Measurements from ENCODE around the gene PPARG. TPM values are rescaled to one million over a fixed set of nuclear protein-coding genes. Genes with fewer than 3 reads are reported as not detected.
"Not testable (repeated sequence)": the region's sequence is repeated elsewhere in the genome, so short reads cannot be mapped to it uniquely, and the experiment has no call there.

The PPARG gene
- total RNA-seq, 5 donors from 2014 or later (not counting 1 experiment from before 2014, with no cell fraction given): 0.35 to 0.69 (median 0.63) TPM; not detected in 2

GRCh38 chr3:12456441-12456840 is 167.6 kb downstream of the PPARG start:
- no peaks in the 10 kb centered on the region for H3K36me3 ChIP-seq (ENCODE audit: control insufficient read depth in 2 of 2, extremely low read depth in 1 of 2, insufficient read depth in 1 of 2, low read length in 1 of 2)
- WGBS (ENCODE audit: insufficient coverage): 57% methylated on average over 1 of the region's 3 CpGs
- Mint-ChIP-seq H3K36me3 (no peaks in the 10 kb centered on the region), H3K4me1 (peaks cover 0 to 2% (median 0%) of the 10 kb centered on the region in 3 donors), H3K27me3 (no peaks in the 10 kb centered on the region), H3K4me3 (no peak overlapping the region), H3K27ac (no peak overlapping the region), H3K9me3 (no peaks in the 10 kb centered on the region)
- POLR2A ChIA-PET: no interaction called here
- H3K9me3 ChIP-seq: no peaks in the 10 kb centered on the region
- DNase-seq: no peak
- peaks cover 0 to 2% of the 10 kb centered on the region in 2 experiments for H3K27me3 ChIP-seq (replicated peaks in 1 of 2; ENCODE audit: control insufficient read depth in 2 of 2, extremely low read depth in 1 of 2, insufficient read depth in 2 of 2, low read length in 1 of 2)
- H3K4me1 ChIP-seq (ENCODE audit: control insufficient read depth in 1 of 2, extremely low read depth in 1 of 2, insufficient read depth in 2 of 2, low read length in 2 of 2): no peaks in the 10 kb centered on the region
- H3K4me3 ChIP-seq (ENCODE audit: control insufficient read depth in 1 of 2, extremely low read depth in 1 of 2, low read length in 1 of 2): no peak overlapping the region
- ATAC-seq (replicated peaks in 1 of 4): no peak
- H3K27ac ChIP-seq (ENCODE audit: low read length): no peak overlapping the region
- CTCF ChIA-PET: no interaction called here

DNA sequence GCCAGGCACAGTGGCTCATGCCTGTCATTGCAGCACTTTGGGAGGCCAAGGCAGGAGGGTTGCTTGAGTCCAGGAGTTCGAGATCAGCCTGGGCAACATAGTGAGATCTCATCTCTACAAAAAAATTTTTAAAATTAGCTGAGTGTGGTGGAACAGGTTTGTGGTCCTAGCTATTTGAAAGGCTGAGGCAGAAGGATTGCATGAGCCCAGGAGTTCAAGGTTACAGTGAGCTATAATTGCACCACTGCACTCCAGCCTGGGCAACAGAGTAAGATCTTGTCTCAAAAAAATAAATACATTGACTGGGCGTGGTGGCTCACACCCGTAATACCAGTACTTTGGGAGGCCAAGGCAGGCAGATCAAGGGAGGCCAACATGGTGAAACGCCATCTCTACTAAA is 168.5 kb downstream of the PPARG start:
- H3K4me1 Mint-ChIP-seq; H3K27ac ChIP-seq (ENCODE audit: low read length); ATAC-seq (replicated peaks in 1 of 4); H3K4me3 ChIP-seq (ENCODE audit: control insufficient read depth in 1 of 2, extremely low read depth in 1 of 2, low read length in 1 of 2); H3K27ac Mint-ChIP-seq; CTCF ChIA-PET; DNase-seq; H3K9me3 Mint-ChIP-seq; H3K36me3 Mint-ChIP-seq; H3K4me3 Mint-ChIP-seq; H3K9me3 ChIP-seq; H3K36me3 ChIP-seq (ENCODE audit: control insufficient read depth in 2 of 2, extremely low read depth in 1 of 2, insufficient read depth in 1 of 2, low read length in 1 of 2); POLR2A ChIA-PET; H3K4me1 ChIP-seq (ENCODE audit: control insufficient read depth in 1 of 2, extremely low read depth in 1 of 2, insufficient read depth in 2 of 2, low read length in 2 of 2); H3K27me3 ChIP-seq (replicated peaks in 1 of 2; ENCODE audit: control insufficient read depth in 2 of 2, extremely low read depth in 1 of 2, insufficient read depth in 2 of 2, low read length in 1 of 2); H3K27me3 Mint-ChIP-seq: not testable (repeated sequence)
- 100% methylated on average over 1 of the region's 4 CpGs for WGBS (ENCODE audit: insufficient coverage)

DNA sequence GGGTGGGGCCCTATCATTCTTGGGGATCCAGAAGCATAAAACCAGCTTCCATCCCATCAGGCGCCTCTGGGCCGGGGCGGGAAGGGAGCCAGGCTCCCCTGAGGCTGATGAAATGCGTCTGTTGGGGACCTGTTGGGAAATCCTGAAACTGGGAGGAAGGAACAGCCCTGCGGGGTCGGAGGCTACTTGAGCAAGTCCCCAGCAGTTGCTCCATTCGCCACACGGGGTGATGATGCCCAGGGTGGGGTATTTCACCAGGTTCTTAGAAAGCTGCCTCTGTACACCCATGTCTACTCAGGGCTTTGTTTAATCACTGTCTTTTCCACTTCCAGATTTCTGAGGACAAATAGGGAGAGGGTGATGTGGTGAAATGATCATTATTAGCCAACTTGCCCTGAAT is 170.0 kb downstream of the PPARG start:
- ChIA-PET POLR2A (no interaction called here), CTCF (no interaction called here)
- peaks cover 0 to 2% of the 10 kb centered on the region in 2 experiments for H3K27me3 ChIP-seq (replicated peaks in 1 of 2; ENCODE audit: control insufficient read depth in 2 of 2, extremely low read depth in 1 of 2, insufficient read depth in 2 of 2, low read length in 1 of 2)
- no peaks in the 10 kb centered on the region for H3K9me3 ChIP-seq
- H3K4me3 Mint-ChIP-seq: no peak overlapping the region
- ATAC-seq (replicated peaks in 1 of 4): no peak
- no peaks in the 10 kb centered on the region for H3K36me3 Mint-ChIP-seq
- no peak overlapping the region for H3K4me3 ChIP-seq (ENCODE audit: control insufficient read depth in 1 of 2, extremely low read depth in 1 of 2, low read length in 1 of 2)
- DNase-seq: peak in 1 of 35 experiments; percentile 11
- WGBS (ENCODE audit: insufficient coverage): 88% methylated on average over 5 of the region's 8 CpGs
- peaks cover 9 to 11% (median 10%) of the 10 kb centered on the region in 3 donors for H3K4me1 Mint-ChIP-seq
- no peaks in the 10 kb centered on the region for H3K27me3 Mint-ChIP-seq
- no peaks in the 10 kb centered on the region for H3K36me3 ChIP-seq (ENCODE audit: control insufficient read depth in 2 of 2, extremely low read depth in 1 of 2, insufficient read depth in 1 of 2, low read length in 1 of 2)
- no peak overlapping the region for H3K27ac Mint-ChIP-seq
- no peak overlapping the region for H3K27ac ChIP-seq (ENCODE audit: low read length)
- H3K9me3 Mint-ChIP-seq: no peaks in the 10 kb centered on the region
- peaks cover 6 to 15% of the 10 kb centered on the region in 2 experiments for H3K4me1 ChIP-seq (ENCODE audit: control insufficient read depth in 1 of 2, extremely low read depth in 1 of 2, insufficient read depth in 2 of 2, low read length in 2 of 2)

GRCh38 chr3:12460127-12460526 is 171.3 kb downstream of the PPARG start:
- no peaks in the 10 kb centered on the region for H3K36me3 ChIP-seq (ENCODE audit: control insufficient read depth in 2 of 2, extremely low read depth in 1 of 2, insufficient read depth in 1 of 2, low read length in 1 of 2)
- no peak overlapping the region for H3K4me3 Mint-ChIP-seq
- no peak overlapping the region for H3K27ac Mint-ChIP-seq
- H3K9me3 Mint-ChIP-seq: no peaks in the 10 kb centered on the region
- no peak overlapping the region for H3K4me3 ChIP-seq (ENCODE audit: control insufficient read depth in 1 of 2, extremely low read depth in 1 of 2, low read length in 1 of 2)
- DNase-seq (no peak), ATAC-seq (replicated peaks in 1 of 4) (no peak)
- no peaks in the 10 kb centered on the region for H3K36me3 Mint-ChIP-seq
- H3K9me3 ChIP-seq: no peaks in the 10 kb centered on the region
- H3K27me3 ChIP-seq (replicated peaks in 1 of 2; ENCODE audit: control insufficient read depth in 2 of 2, extremely low read depth in 1 of 2, insufficient read depth in 2 of 2, low read length in 1 of 2): peaks cover 0 to 2% of the 10 kb centered on the region in 2 experiments
- POLR2A ChIA-PET: no interaction called here
- no peak overlapping the region for H3K27ac ChIP-seq (ENCODE audit: low read length)
- no peaks in the 10 kb centered on the region for H3K27me3 Mint-ChIP-seq
- peaks cover 6 to 15% of the 10 kb centered on the region in 2 experiments for H3K4me1 ChIP-seq (ENCODE audit: control insufficient read depth in 1 of 2, extremely low read depth in 1 of 2, insufficient read depth in 2 of 2, low read length in 2 of 2)
- WGBS (ENCODE audit: insufficient coverage): 80% methylated on average over 1 of the region's 3 CpGs
- H3K4me1 Mint-ChIP-seq: peaks cover 9 to 18% (median 13%) of the 10 kb centered on the region in 3 donors
- CTCF ChIA-PET: interaction anchor here in 1 of 2 donors (0.6 kb wide), 1 partner anchor 19 kb away, joined by 4 read pairs; no protein-coding TSS in a partner anchor

DNA sequence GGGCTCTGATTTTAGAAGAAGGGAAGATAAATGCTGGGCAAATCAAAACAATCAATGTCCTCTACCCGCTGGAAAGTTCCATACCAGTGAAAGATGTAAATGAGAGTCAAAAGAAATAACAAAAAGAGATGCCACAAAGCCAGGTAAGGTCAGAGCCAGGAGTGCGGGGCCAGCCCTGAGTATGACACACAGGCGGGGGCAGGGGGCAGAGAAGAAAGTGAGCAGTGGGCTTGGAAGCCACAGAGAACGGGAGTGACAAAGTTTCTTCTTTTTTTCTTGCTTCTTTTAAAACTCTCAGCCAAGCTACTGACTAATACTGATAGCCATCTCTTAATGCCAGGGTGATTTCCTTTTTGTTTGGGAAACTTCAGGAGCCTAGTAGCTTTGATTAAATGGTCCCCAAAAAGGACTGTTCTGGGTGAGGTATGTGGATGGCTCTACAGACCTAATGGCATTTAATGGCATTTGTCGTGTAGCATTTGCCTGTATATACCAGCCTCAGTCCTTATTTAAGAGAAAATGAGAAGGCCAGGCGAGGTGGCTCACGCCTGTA is 172.3 kb downstream of the PPARG start:
- Histone ChIP-seq H3K27me3 (replicated peaks in 1 of 2; ENCODE audit: control insufficient read depth in 2 of 2, extremely low read depth in 1 of 2, insufficient read depth in 2 of 2, low read length in 1 of 2) (peaks cover 0 to 2% of the 10 kb centered on the region in 2 experiments), H3K4me1 (ENCODE audit: control insufficient read depth in 1 of 2, extremely low read depth in 1 of 2, insufficient read depth in 2 of 2, low read length in 2 of 2) (peaks cover 6 to 15% of the 10 kb centered on the region in 2 experiments), H3K9me3 (no peaks in the 10 kb centered on the region), H3K4me3 (ENCODE audit: control insufficient read depth in 1 of 2, extremely low read depth in 1 of 2, low read length in 1 of 2) (no peak overlapping the region), H3K27ac (ENCODE audit: low read length) (no peak overlapping the region), H3K36me3 (ENCODE audit: control insufficient read depth in 2 of 2, extremely low read depth in 1 of 2, insufficient read depth in 1 of 2, low read length in 1 of 2) (no peaks in the 10 kb centered on the region)
- H3K4me1 Mint-ChIP-seq: peaks cover 9 to 18% (median 13%) of the 10 kb centered on the region in 3 donors
- ChIA-PET POLR2A (no interaction called here), CTCF (no interaction called here)
- H3K27ac Mint-ChIP-seq: no peak overlapping the region
- no peak overlapping the region for H3K4me3 Mint-ChIP-seq
- no peaks in the 10 kb centered on the region for H3K9me3 Mint-ChIP-seq
- 89% methylated on average over 3 of the region's 7 CpGs for WGBS (ENCODE audit: insufficient coverage)
- no peaks in the 10 kb centered on the region for H3K27me3 Mint-ChIP-seq
- H3K36me3 Mint-ChIP-seq: no peaks in the 10 kb centered on the region
- no peak for DNase-seq
- no peak for ATAC-seq (replicated peaks in 1 of 4)

DNA sequence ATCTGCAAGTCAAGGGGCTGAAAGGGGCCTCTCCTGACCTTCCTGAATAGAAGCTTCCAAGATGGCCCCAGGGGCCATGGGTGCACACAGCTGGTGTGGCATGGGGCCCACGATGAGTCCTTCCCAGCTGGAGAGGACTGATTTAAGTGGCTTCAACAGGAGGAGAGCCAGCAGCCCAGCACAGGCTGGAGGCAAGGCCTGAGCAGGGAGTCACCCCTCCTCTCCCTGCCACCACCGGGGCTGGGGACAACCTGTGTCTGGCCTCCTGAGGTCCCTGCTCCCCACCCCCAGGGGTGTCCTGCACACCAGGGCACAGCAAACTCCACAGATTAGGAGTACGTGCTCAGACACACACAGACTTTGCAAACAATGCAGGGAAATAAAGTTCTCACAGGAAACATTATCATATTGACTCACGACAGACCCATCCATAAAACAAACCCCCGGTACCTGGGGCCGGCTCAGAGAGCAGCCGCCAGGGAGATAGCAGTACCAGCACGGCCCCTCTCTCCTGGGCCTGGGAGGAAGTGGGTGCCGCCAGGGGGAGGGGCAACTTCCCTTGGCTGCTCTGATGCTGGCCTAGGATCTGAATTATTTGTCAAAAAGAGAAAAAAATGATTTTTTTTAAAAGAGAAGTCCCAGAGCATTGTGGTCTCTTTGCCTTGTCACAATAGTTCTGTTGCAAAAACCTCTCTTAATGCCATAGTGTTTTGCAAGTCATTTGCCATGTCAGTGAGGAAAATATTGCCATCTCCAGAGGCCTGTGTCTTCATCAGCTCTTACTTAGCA is 173.5 kb downstream of the PPARG start:
- CTCF ChIA-PET: no interaction called here
- 33% methylated on average over 4 of the region's 9 CpGs for WGBS (ENCODE audit: insufficient coverage)

More for the DNA sequence above, 173.5 kb downstream of the PPARG start:
- Mint-ChIP-seq H3K4me3 (peak overlapping the region in 2 of 3 donors; percentile 28 to 58), H3K9me3 (no peaks in the 10 kb centered on the region), H3K27me3 (no peaks in the 10 kb centered on the region), H3K4me1 (peaks cover 9 to 18% (median 13%) of the 10 kb centered on the region in 3 donors), H3K36me3 (no peaks in the 10 kb centered on the region), H3K27ac (peak overlapping the region; percentile 33 to 86)
- no peak overlapping the region for H3K27ac ChIP-seq (ENCODE audit: low read length)
- ATAC-seq (replicated peaks in 1 of 4): peak; percentile 76 to 85 (median 82)
- peak overlapping the region in 1 of 2 donors; percentile 29 for H3K4me3 ChIP-seq (ENCODE audit: control insufficient read depth in 1 of 2, extremely low read depth in 1 of 2, low read length in 1 of 2)
- H3K4me1 ChIP-seq (ENCODE audit: control insufficient read depth in 1 of 2, extremely low read depth in 1 of 2, insufficient read depth in 2 of 2, low read length in 2 of 2): peaks cover 6 to 15% of the 10 kb centered on the region in 2 experiments
- H3K27me3 ChIP-seq (replicated peaks in 1 of 2; ENCODE audit: control insufficient read depth in 2 of 2, extremely low read depth in 1 of 2, insufficient read depth in 2 of 2, low read length in 1 of 2): peaks cover 0 to 2% of the 10 kb centered on the region in 2 experiments
- no peaks in the 10 kb centered on the region for H3K36me3 ChIP-seq (ENCODE audit: control insufficient read depth in 2 of 2, extremely low read depth in 1 of 2, insufficient read depth in 1 of 2, low read length in 1 of 2)
- POLR2A ChIA-PET: no interaction called here
- H3K9me3 ChIP-seq: no peaks in the 10 kb centered on the region
- peak in 27 of 35 experiments; percentile 5 to 47 (median 24) for DNase-seq

Data from T-cell (primary cell).